ENCODE results near the gene GAS2L1.
A peak's percentile ranks its signal among the peaks of the same experiment; 100 is the strongest.

GAS2L1 gene

GRCh38 chr22:29310065-29310862, 3.8 kb downstream of the GAS2L1 start:
- no peak for DNase-seq

- DNase-seq, result peak; percentile 98
These were observed 4.5 kb downstream of the GAS2L1 start for GRCh38 chr22:29310863-29311339.

- peak; percentile 49 for DNase-seq
These were observed 5.2 kb downstream of the GAS2L1 start for GRCh38 chr22:29311464-29312217.

GRCh38 chr22:29312218-29313125, 6.0 kb downstream of the GAS2L1 start:
- DNase-seq, result no peak

- DNase-seq, result no peak
These were observed 6.7 kb downstream of the GAS2L1 start for GRCh38 chr22:29313126-29313575.

- DNase-seq, result no peak
These were observed 7.4 kb downstream of the GAS2L1 start for GRCh38 chr22:29313576-29314466.

- DNase-seq, result no peak
These were observed 8.3 kb downstream of the GAS2L1 start for GRCh38 chr22:29314537-29315285.

- DNase-seq, result no peak
These were observed 9.1 kb downstream of the GAS2L1 start, which contains the start of gene RASL10A for GRCh38 chr22:29315286-29316140. Gene RASL10A (minus strand): TSS chr22:29315697. CDS start chr22:29315246, 451 bp downstream.

- DNase-seq, result no peak
These were observed 9.8 kb downstream of the GAS2L1 start for GRCh38 chr22:29316141-29316828.

GRCh38 chr22:29317827-29318454, 11.5 kb downstream of the GAS2L1 start:
- no peak for DNase-seq

GRCh38 chr22:29319072-29319471, 12.6 kb downstream of the GAS2L1 start:
- no peak for DNase-seq

- no peak for DNase-seq
These were observed 14.1 kb downstream of the GAS2L1 start for GRCh38 chr22:29320546-29320945.

GRCh38 chr22:29323641-29324040, 17.2 kb downstream of the GAS2L1 start:
- DNase-seq, result no peak

- no peak for DNase-seq
These were observed 18.9 kb downstream of the GAS2L1 start for GRCh38 chr22:29325356-29325755.

- no peak for DNase-seq
These were observed 19.4 kb downstream of the GAS2L1 start for GRCh38 chr22:29325785-29326315.

- no peak for DNase-seq
These were observed 20.0 kb downstream of the GAS2L1 start for GRCh38 chr22:29326481-29326880.

GRCh38 chr22:29327089-29327764, 20.8 kb downstream of the GAS2L1 start:
- DNase-seq, result no peak

GRCh38 chr22:29328055-29328454, 21.6 kb downstream of the GAS2L1 start:
- no peak for DNase-seq
